CD4-positive, alpha-beta T cell treated with Interleukin-6 at 100 ng/mL for 8 hours (primary cell): Measurements from ENCODE around the gene COPS8.

Source experiments
- DNase-seq: peaks from one replicate; pipeline ENCODE4 v3.0.0-alpha.2; 2020; ENCODE audit warnings: mixed read lengths, low spot score

The COPS8 gene

GRCh38 chr2:237101118-237101979 is 15.7 kb downstream of the COPS8 start:
- DNase-seq, result no peak

- no peak for DNase-seq
These were observed 16.7 kb downstream of the COPS8 start for GRCh38 chr2:237102428-237102827.

GRCh38 chr2:237109421-237109934 is 23.8 kb downstream of the COPS8 start:
- no peak for DNase-seq

- DNase-seq, result no peak
These were observed 27.5 kb downstream of the COPS8 start for GRCh38 chr2:237113026-237113795.

GRCh38 chr2:237115870-237116269 is 30.2 kb downstream of the COPS8 start:
- DNase-seq, result no peak

- no peak for DNase-seq
These were observed 30.7 kb downstream of the COPS8 start for GRCh38 chr2:237116431-237116830.

GRCh38 chr2:237118025-237118424 is 32.3 kb downstream of the COPS8 start:
- DNase-seq, result no peak

GRCh38 chr2:237118561-237119155 is 33.0 kb downstream of the COPS8 start:
- DNase-seq, result no peak

GRCh38 chr2:237120916-237121315 is 35.2 kb downstream of the COPS8 start:
- DNase-seq, result no peak

- DNase-seq, result no peak
These were observed 35.6 kb downstream of the COPS8 start for GRCh38 chr2:237121321-237121720.

- no peak for DNase-seq
These were observed 36.6 kb downstream of the COPS8 start for GRCh38 chr2:237122214-237122666.

- no peak for DNase-seq
These were observed 39.1 kb downstream of the COPS8 start for GRCh38 chr2:237124820-237125219.

GRCh38 chr2:237125967-237126366 is 40.3 kb downstream of the COPS8 start:
- DNase-seq, result no peak

GRCh38 chr2:237126519-237127174 is 41.0 kb downstream of the COPS8 start:
- DNase-seq, result no peak

GRCh38 chr2:237128026-237128703 is 42.5 kb downstream of the COPS8 start:
- no peak for DNase-seq

- no peak for DNase-seq
These were observed 43.3 kb downstream of the COPS8 start for GRCh38 chr2:237128845-237129592.

GRCh38 chr2:237129625-237130263 is 44.1 kb downstream of the COPS8 start:
- DNase-seq, result no peak

- no peak for DNase-seq
These were observed 45.1 kb downstream of the COPS8 start for GRCh38 chr2:237130562-237131421.
